Inferior parietal cortex (tissue), 1 donor: Measurements from ENCODE around the gene TAF11L14.
"Not testable (repeated sequence)": the region's sequence is repeated elsewhere in the genome, so short reads cannot be mapped to it uniquely, and the experiment has no call there.

Source experiments
- DNase-seq: peaks from one replicate; pipeline ENCODE4 v3.0.0-alpha.2; 2016; ENCODE audit errors: extremely low spot score

Gene TAF11L14

DNA sequence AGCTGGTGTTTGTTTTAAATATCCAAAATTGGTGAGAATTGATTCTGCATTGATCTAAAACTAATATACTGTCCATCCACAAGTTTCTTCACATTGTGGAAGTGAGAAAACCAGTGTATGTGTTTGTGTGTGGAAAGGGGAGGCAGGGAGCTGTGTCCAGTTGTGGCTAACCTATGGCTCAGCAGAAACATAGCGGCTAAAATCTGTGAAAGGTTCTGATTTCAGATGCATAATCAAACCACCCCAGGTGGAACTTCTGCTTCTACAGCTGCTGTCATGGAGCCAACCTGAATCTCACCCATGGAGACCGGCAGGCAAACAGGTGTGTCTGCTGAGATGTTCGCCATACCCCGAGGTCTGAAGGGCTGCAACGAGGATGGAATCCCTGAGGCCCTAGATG is at the start of gene TAF11L14:
Gene TAF11L14 (plus strand): TSS at position 301 of the 400 bp plus-strand sequence.
- no peak for DNase-seq

DNA sequence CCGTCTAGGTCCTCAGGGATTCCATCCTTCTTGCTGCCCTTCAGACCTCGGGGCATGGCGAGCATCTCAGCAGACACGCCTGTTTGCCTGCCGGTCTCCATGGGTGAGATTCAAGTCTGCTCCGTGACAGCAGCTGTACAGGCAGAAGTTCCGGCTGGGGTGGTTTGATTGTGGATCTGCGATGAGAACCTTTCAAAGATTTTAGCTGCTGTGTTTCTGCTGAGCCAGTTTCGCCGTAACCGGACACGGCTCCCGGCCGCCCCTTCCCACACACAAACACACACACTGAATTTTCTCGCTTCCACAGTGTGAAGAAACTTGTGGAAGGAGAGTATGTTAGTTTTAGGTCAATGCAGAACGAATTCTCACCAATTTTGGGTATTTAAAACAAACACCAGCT is 48.6 kb upstream of the TAF11L14 start, which contains the start of gene TAF11L7:
Gene TAF11L7 (minus strand): TSS at position 101 of the 400 bp plus-strand sequence.
- DNase-seq, result not testable (repeated sequence)

DNA sequence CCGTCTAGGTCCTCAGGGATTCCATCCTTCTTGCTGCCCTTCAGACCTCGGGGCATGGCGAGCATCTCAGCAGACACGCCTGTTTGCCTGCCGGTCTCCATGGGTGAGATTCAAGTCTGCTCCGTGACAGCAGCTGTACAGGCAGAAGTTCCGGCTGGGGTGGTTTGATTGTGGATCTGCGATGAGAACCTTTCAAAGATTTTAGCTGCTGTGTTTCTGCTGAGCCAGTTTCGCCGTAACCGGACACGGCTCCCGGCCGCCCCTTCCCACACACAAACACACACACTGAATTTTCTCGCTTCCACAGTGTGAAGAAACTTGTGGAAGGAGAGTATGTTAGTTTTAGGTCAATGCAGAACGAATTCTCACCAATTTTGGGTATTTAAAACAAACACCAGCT is 43.4 kb upstream of the TAF11L14 start, which contains the start of gene TAF11L8:
Gene TAF11L8 (minus strand): TSS at position 101 of the 400 bp plus-strand sequence.
- not testable (repeated sequence) for DNase-seq

DNA sequence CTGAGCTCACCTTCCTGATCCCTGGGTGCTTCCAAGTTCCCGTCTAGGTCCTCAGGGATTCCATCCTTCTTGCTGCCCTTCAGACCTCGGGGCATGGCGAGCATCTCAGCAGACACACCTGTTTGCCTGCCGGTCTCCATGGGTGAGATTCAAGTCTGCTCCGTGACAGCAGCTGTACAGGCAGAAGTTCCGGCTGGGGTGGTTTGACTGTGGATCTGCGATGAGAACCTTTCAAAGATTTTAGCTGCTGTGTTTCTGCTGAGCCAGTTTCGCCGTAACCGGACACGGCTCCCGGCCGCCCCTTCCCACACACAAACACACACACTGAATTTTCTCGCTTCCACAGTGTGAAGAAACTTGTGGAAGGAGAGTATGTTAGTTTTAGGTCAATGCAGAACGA is 40.0 kb upstream of the TAF11L14 start, which contains the start of gene TAF11L9:
Gene TAF11L9 (minus strand): TSS at position 140 of the 400 bp plus-strand sequence.
- DNase-seq, result not testable (repeated sequence)

DNA sequence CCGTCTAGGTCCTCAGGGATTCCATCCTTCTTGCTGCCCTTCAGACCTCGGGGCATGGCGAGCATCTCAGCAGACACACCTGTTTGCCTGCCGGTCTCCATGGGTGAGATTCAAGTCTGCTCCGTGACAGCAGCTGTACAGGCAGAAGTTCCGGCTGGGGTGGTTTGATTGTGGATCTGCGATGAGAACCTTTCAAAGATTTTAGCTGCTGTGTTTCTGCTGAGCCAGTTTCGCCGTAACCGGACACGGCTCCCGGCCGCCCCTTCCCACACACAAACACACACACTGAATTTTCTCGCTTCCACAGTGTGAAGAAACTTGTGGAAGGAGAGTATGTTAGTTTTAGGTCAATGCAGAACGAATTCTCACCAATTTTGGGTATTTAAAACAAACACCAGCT is 36.5 kb upstream of the TAF11L14 start, which contains the start of gene TAF11L10:
Gene TAF11L10 (minus strand): TSS at position 101 of the 400 bp plus-strand sequence.
- DNase-seq, result not testable (repeated sequence)

DNA sequence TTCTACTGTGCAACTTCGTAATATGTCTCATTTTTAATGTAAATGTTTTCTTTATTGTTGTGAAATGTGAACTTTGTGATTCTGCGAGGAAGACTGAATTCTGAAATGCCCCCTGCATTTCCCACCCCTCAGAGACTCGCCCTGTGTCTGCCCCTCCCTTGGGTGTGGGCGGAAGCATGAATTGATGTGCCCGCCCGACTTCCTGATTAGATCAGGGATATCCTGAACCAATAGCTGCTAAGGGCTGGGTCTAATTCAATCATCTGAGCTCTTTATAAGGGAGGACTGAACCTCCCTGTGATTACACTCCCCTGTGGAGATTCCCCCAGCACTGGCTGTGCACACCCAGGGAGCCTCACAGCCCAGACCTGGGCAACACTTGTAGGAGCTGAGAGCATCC is 30.4 kb upstream of the TAF11L14 start, which contains the start of gene TAF11L11:
Gene TAF11L11 (plus strand): TSS at position 304 of the 400 bp plus-strand sequence.
- DNase-seq, result not testable (repeated sequence)

DNA sequence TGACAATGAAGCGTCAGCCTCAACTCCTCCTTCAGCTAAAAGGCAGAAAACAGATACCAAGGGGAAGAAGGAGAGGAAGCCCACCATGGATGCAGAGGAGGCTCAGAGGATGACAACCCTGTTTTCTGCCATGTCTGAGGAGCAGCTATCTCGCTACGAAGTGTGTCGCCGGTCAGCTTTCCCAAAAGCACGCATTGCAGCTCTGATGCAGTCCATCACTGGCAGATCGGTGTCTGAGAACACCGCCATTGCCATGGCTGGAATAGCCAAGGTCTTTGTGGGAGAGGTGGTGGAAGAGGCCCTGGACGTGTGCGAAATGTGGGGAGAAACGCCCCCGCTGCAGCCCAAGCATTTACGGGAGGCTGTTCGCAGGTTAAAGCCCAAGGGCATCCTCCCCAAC is 29.3 kb upstream of the TAF11L14 start:
- no peak for DNase-seq

DNA sequence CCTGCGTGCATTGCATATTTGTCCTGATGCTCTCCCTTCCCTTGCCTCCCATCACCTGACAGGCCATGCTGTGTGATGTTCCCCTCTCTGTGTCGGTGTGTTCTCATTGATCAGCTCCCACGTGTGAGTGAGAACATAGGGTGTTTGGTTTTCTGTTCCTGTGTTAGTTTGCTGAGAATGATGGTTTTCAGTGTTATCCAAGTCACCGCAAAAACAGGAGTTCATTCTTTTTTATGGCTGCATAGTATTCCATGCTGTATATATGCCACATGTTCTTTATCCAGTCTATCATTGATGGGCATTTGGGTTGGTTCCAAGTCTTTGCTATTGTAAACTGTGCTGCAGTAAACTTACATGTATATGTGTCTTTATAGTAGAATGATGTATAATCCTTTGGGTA is 26.8 kb upstream of the TAF11L14 start:
- not testable (repeated sequence) for DNase-seq

DNA sequence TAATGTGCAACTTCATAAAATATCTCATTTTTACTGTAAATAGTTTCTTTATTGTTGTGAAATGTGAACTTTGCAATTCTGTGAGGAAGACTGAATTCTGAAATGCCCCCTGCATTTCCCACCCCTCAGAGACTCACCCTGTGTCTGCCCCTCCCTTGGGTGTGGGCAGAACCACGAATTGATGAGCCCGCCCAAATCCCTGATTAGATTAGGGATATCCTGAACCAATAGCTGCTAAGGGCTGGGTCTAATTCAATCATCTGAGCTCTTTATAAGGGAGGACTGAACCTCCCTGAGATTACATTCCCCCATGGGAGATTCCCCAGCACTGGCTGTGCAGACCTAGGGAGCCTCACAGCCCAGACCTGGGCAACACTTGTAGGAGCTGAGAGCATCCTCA is 24.2 kb upstream of the TAF11L14 start, which contains the start of gene TAF11L12:
Gene TAF11L12 (plus strand): TSS at position 301 of the 400 bp plus-strand sequence.
- not testable (repeated sequence) for DNase-seq

DNA sequence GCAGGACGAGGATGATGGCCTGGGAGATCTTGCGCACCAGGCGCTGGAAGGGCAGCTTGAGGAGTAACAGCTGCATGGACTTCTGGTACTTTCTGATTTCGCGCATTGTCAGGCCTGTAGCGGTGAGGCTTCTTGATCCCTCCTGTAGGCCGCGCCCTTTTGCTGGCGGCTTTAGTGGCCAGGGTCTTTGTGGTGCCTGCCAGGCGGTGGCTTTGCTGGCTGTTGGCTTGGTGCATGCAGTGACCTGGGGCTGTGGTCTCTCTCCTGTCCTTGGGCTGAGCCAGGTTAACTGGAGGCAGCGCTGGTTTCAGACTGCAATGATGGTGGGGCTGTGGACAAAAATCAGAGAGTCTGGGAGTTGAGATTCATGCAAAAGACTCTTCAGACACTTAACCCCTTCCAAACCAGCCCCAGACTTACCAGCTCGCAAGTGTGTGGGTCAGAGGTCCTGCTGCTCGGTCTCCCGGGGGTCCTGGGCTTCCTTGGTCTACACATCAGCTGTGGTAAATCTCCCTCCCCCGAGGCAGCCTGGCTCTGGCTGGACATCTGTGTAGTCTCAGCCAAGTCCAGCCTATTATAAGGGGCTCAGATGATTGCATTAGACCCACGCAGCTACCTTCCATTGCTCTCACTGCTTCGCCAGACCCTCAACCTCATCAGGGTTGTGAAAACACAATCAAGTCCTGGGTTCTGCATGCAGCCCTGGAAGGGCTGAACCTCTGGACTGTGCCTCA is 19.2 kb upstream of the TAF11L14 start:
- DNase-seq, result no peak

DNA sequence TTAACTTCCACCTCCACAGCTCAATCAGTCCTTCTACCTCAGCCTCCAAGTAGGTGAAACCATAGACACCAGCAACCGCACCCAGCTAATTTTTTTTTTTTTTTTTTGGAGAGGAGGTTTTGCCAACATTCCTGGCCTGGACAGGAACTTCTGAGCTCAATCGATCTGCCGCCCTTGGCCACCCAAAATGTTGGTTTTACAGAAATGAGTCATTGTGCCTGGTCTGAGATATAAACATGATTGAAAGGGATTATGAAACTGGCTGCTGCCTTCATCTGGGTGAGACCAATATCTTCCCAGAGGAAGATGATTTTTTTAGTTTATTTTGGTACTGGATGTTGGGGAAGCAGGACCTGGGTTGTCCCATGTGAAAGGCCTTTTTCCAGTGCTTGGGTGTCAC is 14.9 kb upstream of the TAF11L14 start:
- DNase-seq, result no peak

DNA sequence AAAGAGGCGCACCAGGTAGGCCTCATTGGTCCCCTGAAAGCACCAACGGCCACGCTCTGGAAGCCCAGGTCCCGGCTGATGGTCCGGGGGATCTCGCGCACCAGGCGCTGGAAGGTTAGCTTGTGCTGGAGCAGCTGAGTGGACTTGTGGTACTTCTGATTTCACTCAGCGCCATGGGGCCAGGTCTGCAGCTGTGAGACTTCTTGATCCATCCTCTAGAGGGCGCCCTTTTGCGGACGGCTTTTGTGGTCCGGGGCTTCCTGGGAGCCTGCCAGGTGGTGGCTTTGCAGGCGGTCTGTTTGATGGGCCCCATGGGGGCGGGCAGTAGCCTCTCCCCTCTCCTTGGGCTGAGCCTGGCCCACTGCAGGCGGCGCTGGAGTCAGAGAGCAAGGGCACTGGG is 13.6 kb upstream of the TAF11L14 start:
- DNase-seq, result no peak

DNA sequence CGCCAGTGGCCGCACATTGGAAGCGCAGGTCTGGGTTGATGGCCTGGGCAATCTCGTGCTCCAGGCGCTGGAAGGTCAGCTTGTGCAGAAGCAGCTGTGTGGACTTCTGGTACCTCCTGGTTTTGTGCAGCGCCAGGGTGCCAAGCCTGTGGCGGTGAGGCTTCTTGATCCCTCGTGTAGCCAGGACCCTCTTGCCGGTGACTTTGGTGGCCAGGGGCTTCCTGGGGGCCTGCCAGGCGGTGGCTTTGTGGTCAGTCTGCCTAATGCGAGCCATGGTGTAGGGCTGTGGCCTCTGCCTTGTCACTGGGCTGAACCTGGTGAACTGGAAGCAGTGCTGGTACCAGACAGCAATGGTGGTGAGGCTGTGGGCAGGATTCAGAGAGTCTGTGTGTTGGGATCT is 8.6 kb upstream of the TAF11L14 start:
- DNase-seq, result no peak

DNA sequence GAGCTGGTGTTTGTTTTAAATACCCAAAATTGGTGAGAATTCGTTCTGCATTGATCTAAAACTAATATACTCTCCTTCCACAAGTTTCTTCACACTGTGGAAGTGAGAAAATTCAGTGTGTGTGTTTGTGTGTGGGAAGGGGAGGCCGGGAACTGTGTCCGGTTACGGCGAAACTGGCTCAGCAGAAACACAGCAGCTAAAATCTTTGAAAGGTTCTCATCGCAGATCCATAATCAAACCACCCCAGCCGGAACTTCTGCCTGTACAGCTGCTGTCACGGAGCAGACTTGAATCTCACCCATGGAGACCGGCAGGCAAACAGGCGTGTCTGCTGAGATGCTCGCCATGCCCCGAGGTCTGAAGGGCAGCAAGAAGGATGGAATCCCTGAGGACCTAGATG is 2.5 kb upstream of the TAF11L14 start, which contains the start of gene TAF11L13:
Gene TAF11L13 (plus strand): TSS at position 301 of the 400 bp plus-strand sequence.
- DNase-seq, result not testable (repeated sequence)

DNA sequence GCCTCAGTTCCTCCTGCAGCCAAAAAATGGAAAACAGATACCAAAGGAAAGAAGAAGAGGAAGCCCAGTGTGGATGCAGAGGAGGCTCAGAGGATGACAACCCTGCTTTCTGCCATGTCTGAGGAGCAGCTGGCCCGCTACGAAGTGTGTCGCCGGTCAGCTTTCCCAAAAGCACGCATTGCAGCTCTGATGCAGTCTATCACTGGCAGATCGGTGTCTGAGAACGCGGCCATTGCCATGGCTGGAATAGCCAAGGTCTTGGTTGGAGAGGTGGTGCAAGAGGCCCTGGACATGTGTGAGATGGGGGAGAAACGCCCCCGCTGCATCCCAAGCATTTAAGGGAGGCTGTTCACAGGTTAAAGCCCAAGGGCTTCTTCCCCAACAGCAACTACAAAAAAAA is 15.0 kb downstream of the TAF11L14 start:
- not testable (repeated sequence) for DNase-seq

DNA sequence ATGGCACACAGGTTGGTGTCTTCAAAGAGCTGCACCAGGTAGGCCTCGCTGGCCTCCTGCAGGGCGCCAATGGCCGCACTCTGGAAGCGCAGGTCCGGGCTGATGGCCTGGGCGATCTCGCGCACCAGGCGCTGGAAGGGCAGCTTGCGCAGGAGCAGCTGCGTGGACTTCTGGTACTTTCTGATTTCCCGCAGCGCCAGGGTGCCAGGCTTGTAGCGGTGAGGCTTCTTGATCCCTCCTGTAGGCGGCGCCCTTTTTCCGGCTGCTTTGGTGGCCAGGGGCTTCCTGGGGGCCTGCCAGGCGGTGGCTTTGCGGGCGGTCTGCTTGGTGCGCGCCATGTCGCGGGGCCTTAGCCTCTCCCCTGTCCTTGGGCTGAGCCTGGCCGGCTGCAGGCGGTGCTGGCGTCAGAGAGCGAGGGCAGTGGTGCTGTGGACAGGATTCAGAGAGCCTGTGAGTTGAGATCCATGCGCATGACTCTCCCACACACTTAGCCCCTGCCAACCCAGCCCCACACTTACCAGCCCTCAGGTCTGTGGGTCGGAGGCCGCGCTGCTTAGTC is 21.0 kb downstream of the TAF11L14 start:
- not testable (repeated sequence) for DNase-seq

DNA sequence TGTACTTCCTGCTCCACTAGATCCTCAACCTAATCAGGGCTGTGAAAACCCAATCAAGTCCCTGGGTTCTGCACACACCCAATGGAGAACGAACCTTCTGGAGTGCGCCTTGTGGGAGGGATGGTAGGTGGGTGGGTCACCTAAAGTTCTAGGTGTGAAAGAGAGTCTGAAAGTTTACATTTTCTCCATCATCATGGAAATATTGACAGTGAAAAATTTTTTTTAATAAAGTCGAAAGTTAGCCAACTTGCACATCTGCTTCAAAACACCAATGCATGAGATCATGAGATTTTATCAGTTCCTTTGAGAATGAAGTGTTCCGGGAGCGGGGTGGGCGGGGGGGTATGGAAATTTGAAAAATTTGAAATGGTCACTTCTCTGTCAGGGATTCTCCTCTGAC is 21.7 kb downstream of the TAF11L14 start:
- DNase-seq, result no peak

DNA sequence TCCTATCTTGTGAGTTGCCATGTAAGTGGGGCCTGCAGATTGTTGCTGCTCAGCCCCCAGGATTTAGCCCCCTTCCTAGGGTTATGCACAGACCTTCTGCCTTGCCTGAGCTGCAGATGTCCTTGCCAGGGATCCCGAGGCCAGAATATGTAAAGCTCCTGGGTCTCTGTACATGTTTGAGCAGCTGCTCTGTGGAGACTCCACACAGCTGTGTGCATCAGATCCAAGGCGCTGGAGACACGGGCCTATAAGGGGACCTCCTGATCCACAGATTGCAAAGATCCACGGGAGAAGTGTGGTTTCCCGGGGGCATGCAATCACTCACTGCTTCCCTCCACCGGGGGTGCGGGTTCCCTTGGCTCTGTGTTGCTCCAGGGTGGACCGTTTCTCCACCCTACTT is 28.9 kb downstream of the TAF11L14 start:
- no peak for DNase-seq

DNA sequence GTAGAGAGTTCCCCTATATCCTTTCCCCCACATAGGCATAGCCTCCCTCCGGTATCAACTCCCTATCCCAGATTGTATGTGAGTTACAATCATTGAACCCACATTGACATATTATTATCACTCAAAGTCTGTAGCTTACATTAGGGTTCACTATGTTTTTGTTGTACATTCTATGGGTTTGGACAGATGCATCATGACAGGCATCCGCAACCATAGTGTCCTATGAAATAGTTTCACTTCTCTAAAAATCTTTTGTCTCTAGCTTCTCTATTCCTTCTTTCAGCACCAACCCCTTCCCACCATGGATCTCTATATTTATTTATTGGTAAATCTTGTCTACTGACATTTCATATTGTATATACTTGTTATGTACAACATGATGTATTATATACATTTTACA is 31.6 kb downstream of the TAF11L14 start:
- DNase-seq, result no peak

DNA sequence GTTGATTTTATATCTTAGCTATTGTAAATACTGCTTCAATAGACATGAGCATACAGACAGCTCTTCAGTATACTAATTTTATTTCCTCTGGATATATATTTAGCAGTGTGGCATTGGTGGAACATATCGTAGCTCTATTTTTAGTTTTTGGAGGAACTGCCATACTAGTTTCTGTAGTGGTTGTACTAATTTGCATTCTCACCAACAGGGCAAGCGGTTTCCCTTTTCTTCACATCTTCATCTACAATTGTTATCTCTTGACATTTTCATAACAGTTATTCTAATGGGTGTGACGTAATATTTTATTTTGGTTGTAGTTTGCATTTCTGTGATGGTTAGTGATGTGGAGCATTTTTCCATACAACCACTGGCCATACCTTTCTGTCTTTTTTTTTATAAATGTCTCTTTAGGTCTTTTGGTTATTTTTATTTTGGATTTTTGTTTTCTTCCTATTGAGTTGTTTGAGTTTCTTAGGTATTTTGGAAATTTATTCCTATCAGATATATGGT is 32.5 kb downstream of the TAF11L14 start:
- DNase-seq, result no peak

DNA sequence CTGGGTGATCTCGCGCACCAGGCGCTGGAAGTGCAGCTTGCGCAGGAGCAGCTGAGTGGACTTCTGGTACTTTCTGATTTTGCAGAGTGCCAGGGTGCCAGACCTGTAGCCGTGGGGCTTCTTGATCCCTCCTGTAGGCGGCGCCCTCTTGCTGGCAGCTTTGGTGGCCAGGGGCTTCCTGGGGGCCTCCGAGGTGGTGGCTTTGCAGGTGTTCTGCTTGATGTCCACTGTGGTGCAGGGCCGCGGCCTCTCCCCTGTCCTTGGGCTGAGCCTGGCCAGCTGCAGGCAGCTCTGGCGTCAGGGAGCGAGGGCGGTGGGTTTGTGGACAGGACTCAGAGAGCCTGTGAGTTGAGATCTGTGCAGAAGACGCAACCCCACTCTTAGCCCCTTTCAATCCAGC is 36.1 kb downstream of the TAF11L14 start:
- DNase-seq, result no peak

DNA sequence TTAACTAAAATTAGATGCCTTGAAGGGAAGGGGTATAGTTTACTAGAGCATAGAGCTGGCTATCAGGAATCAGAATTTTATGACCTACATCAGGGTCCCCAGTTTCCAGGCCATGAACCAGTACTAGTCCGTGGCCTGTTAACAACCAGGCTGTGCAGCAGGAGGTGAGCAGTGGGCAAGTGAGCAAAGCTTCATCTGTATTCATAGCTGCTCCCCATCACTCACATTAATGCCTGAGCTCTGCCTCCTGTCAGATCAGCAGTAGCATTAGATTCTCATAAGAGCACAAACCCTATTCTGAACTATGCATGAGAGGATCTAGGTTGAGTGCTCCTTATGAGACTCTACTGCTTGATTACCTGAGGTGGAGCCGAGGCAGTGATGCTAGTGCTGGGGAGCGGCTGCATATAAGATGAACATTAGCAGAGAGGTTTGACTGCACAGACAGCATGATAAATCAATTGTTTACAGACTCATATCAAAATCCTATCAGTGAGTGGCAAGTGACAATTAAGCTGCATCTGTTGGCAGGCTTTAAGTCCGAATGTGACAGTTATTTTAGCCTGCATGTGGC is 44.6 kb downstream of the TAF11L14 start:
- no peak for DNase-seq
